HG03139 (cell line): ENCODE measurements around the gene TMEM168.

Experiments
- ATAC-seq: cut with Tn5 transposase; IDR thresholded peaks from one replicate; pipeline ENCODE4 v1.9.1; 2021; ENCODE audit not compliant: unreplicated experiment

TMEM168 gene

DNA sequence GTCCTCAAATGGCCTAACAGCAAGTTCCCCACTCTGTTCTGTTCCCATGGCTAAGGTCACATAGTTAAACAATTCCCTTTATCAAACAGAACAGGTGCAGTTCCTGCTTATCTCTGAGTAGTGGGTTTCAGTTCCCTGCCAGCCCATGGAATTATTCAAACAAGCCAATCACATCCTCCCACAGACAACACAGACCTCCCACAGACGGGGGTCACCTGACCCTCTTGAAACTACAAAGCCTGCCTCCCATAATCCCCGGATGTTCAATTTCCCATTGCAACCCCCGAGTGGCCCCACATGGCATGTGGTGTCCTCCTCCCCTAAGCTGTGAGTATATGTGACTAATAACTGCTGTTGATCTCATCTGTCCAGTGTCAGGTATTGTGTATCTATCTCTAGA, 64.1 kb downstream of the TMEM168 start:
- no peak for ATAC-seq

DNA sequence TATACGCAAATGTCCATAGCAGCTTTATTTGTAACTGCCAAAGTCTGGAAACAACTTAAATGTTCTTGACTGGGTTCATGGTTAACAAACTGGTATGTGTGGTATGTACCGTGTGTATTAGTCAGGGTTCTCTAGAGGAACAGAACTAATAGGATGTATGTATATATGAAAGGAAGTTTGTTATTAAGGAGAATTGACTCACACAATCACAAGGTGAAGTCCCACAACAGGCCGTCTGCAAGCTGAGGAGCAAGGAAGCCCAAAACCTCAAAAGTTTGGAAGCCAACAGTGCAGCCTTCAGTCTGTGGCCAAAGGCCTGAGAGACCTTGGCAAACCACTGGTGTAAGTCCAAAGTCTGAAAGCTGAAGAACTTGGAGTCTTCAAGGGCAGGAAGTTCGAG, 66.8 kb downstream of the TMEM168 start:
- ATAC-seq = no peak

DNA sequence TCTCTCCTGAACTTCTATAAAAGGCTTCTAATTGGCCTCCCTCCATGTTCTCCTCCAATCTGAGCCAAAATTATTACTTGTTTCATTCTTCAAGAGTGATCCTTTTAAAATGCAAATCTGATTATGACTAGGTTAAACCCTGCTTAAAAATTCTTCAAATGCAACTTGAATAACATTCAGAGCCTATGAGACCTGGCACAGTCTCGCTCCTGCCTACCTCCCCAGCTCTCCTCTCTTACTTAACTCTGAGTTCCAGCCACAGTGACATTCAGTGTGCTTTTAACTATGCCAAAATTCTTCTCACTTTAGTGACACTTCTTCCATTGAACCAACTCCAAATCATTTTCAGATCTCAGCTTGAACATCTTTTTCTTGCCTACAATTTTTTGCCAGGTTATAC, 68.8 kb downstream of the TMEM168 start:
- no peak for ATAC-seq

DNA sequence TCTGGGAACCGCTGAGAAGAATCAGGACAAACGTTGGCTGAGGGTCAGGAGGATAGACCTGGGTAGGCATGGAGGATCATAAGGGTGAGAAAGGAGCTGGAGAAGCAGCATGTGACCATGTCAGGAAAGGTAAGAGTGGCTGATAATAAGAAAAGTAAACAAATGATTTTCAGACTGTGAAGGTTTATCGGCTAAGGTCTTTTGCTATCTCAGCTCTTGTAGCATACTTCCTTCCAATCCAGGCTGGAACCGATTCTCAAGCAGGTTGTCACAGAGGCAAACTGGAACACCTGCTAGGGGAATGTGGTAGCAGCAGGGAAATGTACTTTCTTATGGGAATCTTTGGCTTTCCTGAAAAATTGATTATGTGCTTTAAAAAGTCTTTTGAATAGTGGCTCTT, 74.7 kb downstream of the TMEM168 start:
- ATAC-seq = no peak

GRCh38 chr7:112714917-112715316, 75.3 kb downstream of the TMEM168 start:
- ATAC-seq = no peak
